Right atrium auricular region (tissue), 2 donors: ENCODE results near the gene SERPINB12. TPM values are rescaled to one million over a fixed set of nuclear protein-coding genes. Genes with fewer than 3 reads are reported as not detected.

Experiments used
- DNase-seq: peaks from one replicate; pipeline ENCODE4 v3.0.0-alpha.2; 2019; ENCODE audit warnings: low spot score
- H3K27ac ChIP-seq, 2 donors: fragments of 200-600 bp; sonication (generic); 1 replicate in 1 of 2; 2 replicates in 1 of 2; pipeline ENCODE4 v1.5.1; 2016 to 2019
- H3K27me3 ChIP-seq, 2 donors: fragments of 200-600 bp; sonication (generic); one replicate each; pipeline versions ENCODE4 v1.5.1 to v1.6.0; 2017 to 2019
- H3K36me3 ChIP-seq: fragments of 200-600 bp; sonication (generic); one replicate; pipeline ENCODE4 v1.5.1; 2016
- H3K4me1 ChIP-seq, 2 donors: fragments of 200-600 bp; sonication (generic); one replicate each; pipeline versions ENCODE4 v1.5.1 to v1.6.0; 2017 to 2019
- H3K4me3 ChIP-seq, 2 donors: fragments of 200-600 bp; sonication (generic); 1 replicate in 1 of 2; 2 replicates in 1 of 2; pipeline ENCODE4 v1.5.1; 2017 to 2019; ENCODE audit warnings: mild to moderate bottlenecking in 1 of 2, moderate library complexity in 1 of 2
- H3K9me3 ChIP-seq, 2 donors: fragments of 200-600 bp; sonication (generic); one replicate each; pipeline ENCODE4 v1.5.1; 2019
- total RNA-seq, 2 donors: library from RNA; depleted of rRNA; stranded (reverse); fragments of >200 nt; gene quantifications; one replicate each; pipeline ENCODE4 v1.1.0, GENCODE V29; 2016
- TF ChIP-seq, protein P1 (sequence below), 2 donors: fragments of 200-600 bp; sonication (generic); IDR thresholded peaks; one replicate each; pipeline ENCODE4 v1.5.1; 2019; ENCODE audit warnings: antibody characterized with exemption in 2 of 2

The SERPINB12 gene
- total RNA-seq, 2 donors from 2014 or later, result not detected

DNA sequence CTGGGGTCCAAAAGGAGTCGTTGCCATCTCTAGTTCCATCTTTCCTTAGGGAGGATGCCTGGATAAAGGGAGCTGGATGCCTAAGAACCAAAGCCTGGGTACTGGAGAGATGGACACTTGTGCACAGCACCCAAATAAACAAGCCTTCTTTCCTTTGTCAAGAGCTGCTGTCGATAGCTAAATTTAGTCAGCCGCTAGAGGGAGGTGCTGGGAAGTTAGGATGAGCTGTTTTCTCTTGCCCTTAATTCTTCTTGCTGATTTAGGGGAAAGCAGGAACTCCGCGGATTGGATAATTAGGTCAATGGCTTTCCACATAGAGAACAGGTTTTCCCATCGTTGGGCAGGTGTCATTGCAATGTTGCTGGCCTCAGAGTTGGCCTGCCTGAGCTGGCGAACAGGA is 30.9 kb upstream of the SERPINB12 start:
- Histone ChIP-seq H3K4me1 (no peaks in the 10 kb centered on the region), H3K4me3 (no peak overlapping the region), H3K36me3 (no peaks in the 10 kb centered on the region), H3K27me3 (peaks cover 0 to 4% of the 10 kb centered on the region in 2 donors), H3K9me3 (no peaks in the 10 kb centered on the region), H3K27ac (no peak overlapping the region)
- no peak for DNase-seq
- TF ChIP-seq, protein P1, sequence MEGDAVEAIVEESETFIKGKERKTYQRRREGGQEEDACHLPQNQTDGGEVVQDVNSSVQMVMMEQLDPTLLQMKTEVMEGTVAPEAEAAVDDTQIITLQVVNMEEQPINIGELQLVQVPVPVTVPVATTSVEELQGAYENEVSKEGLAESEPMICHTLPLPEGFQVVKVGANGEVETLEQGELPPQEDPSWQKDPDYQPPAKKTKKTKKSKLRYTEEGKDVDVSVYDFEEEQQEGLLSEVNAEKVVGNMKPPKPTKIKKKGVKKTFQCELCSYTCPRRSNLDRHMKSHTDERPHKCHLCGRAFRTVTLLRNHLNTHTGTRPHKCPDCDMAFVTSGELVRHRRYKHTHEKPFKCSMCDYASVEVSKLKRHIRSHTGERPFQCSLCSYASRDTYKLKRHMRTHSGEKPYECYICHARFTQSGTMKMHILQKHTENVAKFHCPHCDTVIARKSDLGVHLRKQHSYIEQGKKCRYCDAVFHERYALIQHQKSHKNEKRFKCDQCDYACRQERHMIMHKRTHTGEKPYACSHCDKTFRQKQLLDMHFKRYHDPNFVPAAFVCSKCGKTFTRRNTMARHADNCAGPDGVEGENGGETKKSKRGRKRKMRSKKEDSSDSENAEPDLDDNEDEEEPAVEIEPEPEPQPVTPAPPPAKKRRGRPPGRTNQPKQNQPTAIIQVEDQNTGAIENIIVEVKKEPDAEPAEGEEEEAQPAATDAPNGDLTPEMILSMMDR (IDR thresholded peaks at IDR 0.05), result peak in 1 of 2 donors; percentile 61

DNA sequence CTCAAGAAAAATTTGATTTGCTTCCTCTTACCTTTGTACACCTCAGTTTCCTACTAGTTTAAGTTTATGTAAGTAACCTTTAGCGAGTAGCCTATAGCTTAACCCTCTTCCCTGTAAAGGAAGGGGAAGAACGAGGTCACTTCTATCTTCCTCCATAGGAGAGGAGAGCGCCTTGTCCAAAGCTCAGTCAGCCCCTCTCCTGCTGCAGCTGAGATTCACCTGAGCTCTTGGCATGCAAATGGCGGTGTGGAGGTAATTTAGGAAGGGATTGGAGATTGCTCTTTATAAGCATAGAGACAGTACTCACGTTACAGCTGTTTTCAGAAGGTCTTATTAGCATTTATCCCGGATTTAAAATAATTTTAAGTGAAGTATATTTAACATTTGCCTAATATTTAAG is 27.8 kb upstream of the SERPINB12 start:
- Histone ChIP-seq H3K9me3 (no peaks in the 10 kb centered on the region), H3K4me1 (no peaks in the 10 kb centered on the region), H3K36me3 (no peaks in the 10 kb centered on the region), H3K27ac (no peak overlapping the region), H3K27me3 (peaks cover 0 to 4% of the 10 kb centered on the region in 2 donors), H3K4me3 (no peak overlapping the region)
- no peak for DNase-seq
- TF ChIP-seq, protein P1 (IDR thresholded peaks at IDR 0.05), result no peak

DNA sequence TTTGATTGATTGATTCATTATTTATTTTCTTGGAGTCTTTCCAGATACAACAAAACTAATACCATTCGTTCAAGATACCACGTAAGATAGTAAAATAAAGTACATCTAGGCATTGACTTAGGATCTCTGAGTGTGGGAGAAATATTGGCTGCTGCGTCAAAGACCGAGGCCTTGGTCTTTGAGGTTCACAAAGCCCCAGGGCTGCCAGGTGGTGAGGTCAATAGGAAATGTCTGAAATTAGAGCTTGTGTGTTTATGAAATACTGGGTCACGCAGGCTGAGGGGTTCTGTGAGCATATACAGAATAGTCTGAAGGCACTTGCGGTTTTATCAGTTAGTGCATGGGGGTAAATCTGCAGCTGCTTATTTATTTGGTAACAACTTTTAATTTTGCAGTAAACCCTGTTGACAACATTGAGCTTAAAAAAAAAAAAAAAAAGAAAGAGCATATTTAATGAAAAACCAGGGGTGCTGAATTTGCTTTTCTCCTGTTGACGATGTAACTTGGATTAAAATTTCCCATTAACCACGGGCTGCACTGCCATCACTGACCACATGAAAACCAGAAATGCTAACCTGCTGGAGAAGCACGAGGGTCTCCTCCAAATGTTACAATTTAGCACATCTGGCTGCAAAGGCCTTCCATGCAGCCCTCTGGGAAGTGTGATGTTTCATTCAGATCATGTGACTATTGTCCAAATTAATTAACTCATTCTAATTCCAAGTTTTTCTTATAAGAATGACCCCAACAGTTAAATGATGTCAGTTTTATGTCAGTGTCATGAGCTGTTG is 27.1 kb upstream of the SERPINB12 start:
- H3K4me1 ChIP-seq, result no peaks in the 10 kb centered on the region
- TF ChIP-seq, protein P1 (IDR thresholded peaks at IDR 0.05), result no peak
- H3K27me3 ChIP-seq, result peaks cover 0 to 4% of the 10 kb centered on the region in 2 donors
- no peak for DNase-seq
- no peaks in the 10 kb centered on the region for H3K9me3 ChIP-seq
- no peak overlapping the region for H3K27ac ChIP-seq
- no peak overlapping the region for H3K4me3 ChIP-seq
- H3K36me3 ChIP-seq, result no peaks in the 10 kb centered on the region

DNA sequence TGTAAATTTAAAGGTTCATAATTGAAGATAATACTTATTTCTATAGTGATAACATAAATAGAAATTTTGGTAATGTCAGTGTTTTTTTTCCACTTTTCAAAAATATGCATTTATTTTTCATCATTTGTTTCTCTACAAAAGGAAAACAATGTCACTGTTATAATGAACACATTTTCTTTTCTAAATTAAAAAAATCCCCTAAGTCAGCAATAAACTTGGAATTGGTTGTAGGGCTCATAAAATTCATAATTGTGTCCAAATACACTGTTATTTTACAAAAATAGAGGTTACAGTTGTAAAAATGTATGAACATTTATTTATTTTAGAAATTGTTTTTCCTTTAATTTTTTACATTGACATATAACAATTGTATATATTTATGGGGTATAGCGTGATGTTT is 26.4 kb upstream of the SERPINB12 start:
- H3K4me3 ChIP-seq, result no peak overlapping the region
- H3K27me3 ChIP-seq, result peaks cover 0 to 4% of the 10 kb centered on the region in 2 donors
- TF ChIP-seq, protein P1 (IDR thresholded peaks at IDR 0.05), result no peak
- H3K9me3 ChIP-seq, result no peaks in the 10 kb centered on the region
- DNase-seq, result no peak
- H3K4me1 ChIP-seq, result no peaks in the 10 kb centered on the region
- no peak overlapping the region for H3K27ac ChIP-seq
- no peaks in the 10 kb centered on the region for H3K36me3 ChIP-seq

GRCh38 chr18:63518178-63519012 is 23.8 kb upstream of the SERPINB12 start:
- TF ChIP-seq, protein P1 (IDR thresholded peaks at IDR 0.05), result peak; percentile 44 to 86
- Histone ChIP-seq H3K27me3 (no peaks in the 10 kb centered on the region), H3K27ac (no peak overlapping the region), H3K4me1 (no peaks in the 10 kb centered on the region), H3K4me3 (no peak overlapping the region), H3K36me3 (no peaks in the 10 kb centered on the region), H3K9me3 (no peaks in the 10 kb centered on the region)
- DNase-seq, result peak; percentile 70
